H1 (cell line): ENCODE measurements around the gene ACER3. TPM values are rescaled to one million over a fixed set of nuclear protein-coding genes. Genes with fewer than 3 reads are reported as not detected.

Experiments used
- EZH2 ChIP-seq: fragments of 200-600 bp; sonication (generic); IDR thresholded peaks from 2 replicates; pipeline ENCODE4 v1.7.1; 2012; ENCODE audit warnings: low read depth, mild to moderate bottlenecking, moderate library complexity, low read length, inconsistent platforms; ENCODE audit not compliant: severe bottlenecking
- SIN3A ChIP-seq, 2 experiments: IDR thresholded peaks in 1 of 2; conservative IDR thresholded peaks in 1 of 2; 2 replicates each; pipeline ENCODE4 v1.6.1; 2011 to 2012; ENCODE audit warnings: low read length in 2 of 2, improper control_type of control experiment in 1 of 2, low read depth in 1 of 2, mild to moderate bottlenecking in 1 of 2
- TAF1 ChIP-seq: IDR thresholded peaks from 2 replicates; pipeline ENCODE4 v1.6.1; 2011; ENCODE audit warnings: mild to moderate bottlenecking, low read depth, low read length
- TCF12 ChIP-seq: IDR thresholded peaks from 2 replicates; pipeline ENCODE4 v1.6.1; 2011; ENCODE audit warnings: low read depth, mild to moderate bottlenecking, low read length
- polyA plus RNA-seq, 7 experiments: library from polyadenylated mRNA; depleted of rRNA in 3 of 7; stranded (reverse) in 5 of 7; unstranded in 2 of 7; fragments of >200 nt in 5 of 7; fragments of 200-250 nt in 2 of 7; gene quantifications; 1 replicate in 5 of 7; 2 replicates in 1 of 7; 4 replicates in 1 of 7; pipeline versions ENCODE4 v1.2.1 to v1.2.3, GENCODE V29; 2011 to 2013; ENCODE audit warnings: missing spikeins in 2 of 7, mixed read lengths in 2 of 7
- total RNA-seq: library from RNA; stranded (reverse); fragmentation: NEBNext Ultra II Directional; extraction: Animal tissue kit (Norgen Biotek cat#: 25700); gene quantifications from 2 replicates; pipeline ENCODE4 v1.2.1, GENCODE V29; 2021

Gene ACER3
- total and polyA plus RNA-seq, 2 of the 8 experiments (the other 6 are each of a cell fraction or from before 2014, with no cell fraction given), result 5.7 to 16.2 TPM

DNA sequence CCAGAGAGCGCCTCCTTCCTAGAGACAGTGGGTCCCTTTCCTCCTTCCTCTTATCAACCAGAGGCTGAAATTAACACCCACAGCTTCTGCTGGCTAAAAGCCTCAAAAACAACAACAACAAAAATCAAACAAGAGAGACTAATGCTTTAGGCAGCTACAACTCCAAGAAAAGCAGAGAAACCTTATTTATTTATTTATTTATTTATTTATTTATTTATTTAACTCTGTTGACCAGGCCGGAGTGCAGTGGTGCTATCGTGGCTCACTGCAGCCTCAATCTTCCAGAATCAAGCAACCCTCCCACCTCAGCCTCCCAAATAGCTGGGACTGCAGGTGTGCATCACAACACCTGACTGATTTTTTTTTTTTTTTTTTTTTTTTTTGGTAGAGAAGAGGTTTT, 170.9 kb downstream of the ACER3 start (continued):
- no peak for TF ChIP-seq TAF1
- TF ChIP-seq TCF12, result no peak
- TF ChIP-seq EZH2, result no peak
- no peak for TF ChIP-seq SIN3A (conservative IDR thresholded peaks at IDR 0.05 in 1 of 2, IDR thresholded peaks at IDR 0.05 in 1 of 2; ENCODE audit: low read depth in 1 of 2, low read length in 2 of 2)
